GM19468 (cell line): ENCODE data around the gene TNFAIP1.
"Not testable (repeated sequence)": the region's sequence is repeated elsewhere in the genome, so short reads cannot be mapped to it uniquely, and the experiment has no call there.

ENCODE experiments used
- ATAC-seq: cut with Tn5 transposase; IDR thresholded peaks from one replicate; pipeline ENCODE4 v1.9.1; 2021; ENCODE audit warnings: mild to moderate bottlenecking, moderate library complexity, moderate number of reproducible peaks; ENCODE audit not compliant: unreplicated experiment; ENCODE audit errors: extremely low read depth

The TNFAIP1 gene

GRCh38 chr17:28335201-28335958 is at the start of gene TNFAIP1, which contains the start of gene IFT20:
Gene TNFAIP1, plus strand, starts transcription at chr17:28335761. Its CDS starts 3,761 bp downstream, at chr17:28339522.
Gene IFT20, minus strand, starts transcription at chr17:28335472. Its CDS starts 3,487 bp downstream, at chr17:28331985.
- peak; percentile 95 for ATAC-seq

GRCh38 chr17:28285965-28286364 is 49.6 kb upstream of the TNFAIP1 start:
- ATAC-seq, result no peak

GRCh38 chr17:28290703-28291102 is 44.9 kb upstream of the TNFAIP1 start:
- no peak for ATAC-seq

GRCh38 chr17:28291780-28292330 is 43.7 kb upstream of the TNFAIP1 start:
- no peak for ATAC-seq

GRCh38 chr17:28292878-28293277 is 42.7 kb upstream of the TNFAIP1 start:
- ATAC-seq, result not testable (repeated sequence)

- ATAC-seq, result no peak
Observed at GRCh38 chr17:28293994-28294393, 41.6 kb upstream of the TNFAIP1 start.

- ATAC-seq, result no peak
Observed at GRCh38 chr17:28295677-28296578, 39.6 kb upstream of the TNFAIP1 start.

GRCh38 chr17:28298449-28298848 is 37.1 kb upstream of the TNFAIP1 start:
- ATAC-seq, result no peak

GRCh38 chr17:28306954-28307401 is 28.6 kb upstream of the TNFAIP1 start:
- ATAC-seq, result no peak

GRCh38 chr17:28313841-28314240 is 21.7 kb upstream of the TNFAIP1 start:
- no peak for ATAC-seq

GRCh38 chr17:28315846-28316705 is 19.5 kb upstream of the TNFAIP1 start:
- ATAC-seq, result no peak

- no peak for ATAC-seq
Observed at GRCh38 chr17:28317099-28317965, 18.2 kb upstream of the TNFAIP1 start.

- ATAC-seq, result no peak
Observed at GRCh38 chr17:28317966-28318758, 17.4 kb upstream of the TNFAIP1 start.

GRCh38 chr17:28318759-28319597 is 16.6 kb upstream of the TNFAIP1 start, which contains the start of gene TMEM97:
Gene TMEM97, plus strand, starts transcription at chr17:28319200. Its CDS starts 40 bp downstream, at chr17:28319240.
- ATAC-seq, result peak; percentile 93

- ATAC-seq, result no peak
Observed at GRCh38 chr17:28319598-28319935, 16.0 kb upstream of the TNFAIP1 start.

- no peak for ATAC-seq
Observed at GRCh38 chr17:28320215-28321061, 15.1 kb upstream of the TNFAIP1 start.
